GM12872 (cell line): ENCODE measurements around the gene HCRT.

Experiments
- CTCF ChIP-seq: IDR thresholded peaks from 3 replicates; pipeline ENCODE4 v1.5.1; 2011; ENCODE audit warnings: low read depth, mild to moderate bottlenecking, low read length, moderate library complexity; ENCODE audit not compliant: insufficient read depth

HCRT gene

GRCh38 chr17:42187833-42188232 lies 2.6 kb upstream of the HCRT start:
- TF ChIP-seq CTCF: no peak

- TF ChIP-seq CTCF: no peak
Observed at GRCh38 chr17:42185621-42185930, 324 bp upstream of the HCRT start.

- peak; percentile 87 for TF ChIP-seq CTCF
Observed at GRCh38 chr17:42183741-42184711, 1.2 kb downstream of the HCRT start.

- TF ChIP-seq CTCF: no peak
Observed at GRCh38 chr17:42182927-42183734, 2.1 kb downstream of the HCRT start.

GRCh38 chr17:42181851-42182207 lies 3.4 kb downstream of the HCRT start:
- no peak for TF ChIP-seq CTCF

DNA sequence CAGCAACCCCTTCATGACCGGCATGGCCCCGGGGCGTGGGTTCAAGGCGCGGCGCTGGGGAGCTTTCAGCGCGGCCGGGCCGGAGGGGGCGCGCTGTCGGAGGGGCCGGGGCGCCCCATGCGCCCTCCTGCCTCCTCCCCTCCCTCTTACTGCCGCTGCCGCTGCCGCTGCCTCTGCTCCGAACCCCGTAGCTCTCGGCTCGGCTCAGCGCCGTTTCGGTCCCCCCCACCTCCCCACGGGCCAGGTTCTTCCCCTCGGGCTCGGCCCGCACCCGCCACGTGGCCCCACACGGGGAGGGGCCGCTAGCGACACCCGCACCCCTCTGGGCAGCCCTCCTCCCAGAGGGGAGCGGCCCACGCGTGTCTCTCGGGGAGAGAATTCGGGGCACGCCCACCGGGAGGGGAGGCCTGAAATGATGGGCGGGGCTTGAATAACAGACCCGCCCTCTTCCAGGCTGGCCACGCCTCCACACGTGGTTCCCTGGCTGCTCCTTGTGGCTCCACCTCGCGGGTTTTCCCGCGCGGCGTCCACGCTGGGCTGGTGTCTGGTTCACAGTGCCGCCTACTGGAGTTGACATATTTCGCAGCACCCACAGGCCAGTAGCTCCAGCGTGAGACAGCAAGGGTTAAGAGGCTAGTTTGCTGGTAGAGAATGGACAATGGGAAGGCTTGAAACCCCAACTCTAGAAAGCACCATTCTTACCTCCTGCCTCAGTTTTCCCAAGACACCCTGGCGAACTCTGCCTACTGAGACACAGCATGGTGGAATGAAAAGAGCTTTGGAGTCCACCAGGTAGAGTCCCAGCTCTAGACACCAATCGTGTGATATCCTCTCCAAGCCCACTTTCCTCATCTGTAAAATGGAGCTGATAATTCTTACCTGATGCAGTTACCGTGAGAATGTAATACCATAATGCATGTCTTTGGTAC lies 4.1 kb downstream of the HCRT start, which contains the start of gene KCNH4:
Gene KCNH4, minus strand, starts transcription at position 221 of the 929 bp plus-strand sequence. Its CDS starts 197 bp downstream, at position 24.
- TF ChIP-seq CTCF: peak; percentile 84
